H1 (cell line): ENCODE measurements around the gene KIF26B. TPM values are rescaled to one million over a fixed set of nuclear protein-coding genes. Genes with fewer than 3 reads are reported as not detected.
"Not testable (repeated sequence)": the region's sequence is repeated elsewhere in the genome, so short reads cannot be mapped to it uniquely, and the experiment has no call there.

Experiments used
- CTCF ChIA-PET: fragments of 300-600 bp; sonication (Branson Sonifier 250); formaldehyde crosslinking; loops from one replicate; lab custom pipeline; 2021; ENCODE audit not compliant: partially characterized antibody; lab: Charles Lee
- POLR2A ChIA-PET: fragments of 300-600 bp; sonication (Branson Sonifier 250); formaldehyde crosslinking; loops from one replicate; lab custom pipeline; 2021; ENCODE audit warnings: inconsistent platforms; ENCODE audit not compliant: partially characterized antibody; lab: Charles Lee
- DNase-seq, 2 experiments: peaks; one replicate each; pipeline versions ENCODE4 v3.0.0 to v3.0.0-alpha.2; 2010 to 2022; ENCODE audit warnings: low spot score in 2 of 2, low read depth in 1 of 2, mixed read lengths in 1 of 2
- FAIRE-seq: peaks from 2 replicates; lab custom pipeline; 2011; peaks lifted over from hg19 to GRCh38; lab: Jason Lieb, UNC
- H2AFZ ChIP-seq: 2 replicates; pipeline ENCODE4 v1.8.1; 2012; ENCODE audit warnings: low read length, inconsistent platforms
- H2AK5ac ChIP-seq: 2 replicates; pipeline ENCODE4 v1.6.1; 2013; ENCODE audit warnings: low read depth, low read length
- H2BK120ac ChIP-seq: replicated peaks from 2 replicates; pipeline ENCODE3; 2013; ENCODE audit warnings: low read depth, low read length, inconsistent platforms
- H2BK12ac ChIP-seq: 2 replicates; pipeline ENCODE4 v1.6.1; 2013; ENCODE audit warnings: low read depth, low read length
- H2BK15ac ChIP-seq: 2 replicates; pipeline ENCODE4 v1.6.1; 2013; ENCODE audit warnings: low read length
- H2BK20ac ChIP-seq: 2 replicates; pipeline ENCODE4 v1.6.1; 2013; ENCODE audit warnings: low read length
- H2BK5ac ChIP-seq: 2 replicates; pipeline ENCODE4 v1.6.1; 2013; ENCODE audit warnings: low read depth, low read length
- H3K14ac ChIP-seq: 2 replicates; pipeline ENCODE4 v1.6.1; 2013; ENCODE audit warnings: inconsistent platforms; ENCODE audit not compliant: insufficient read length
- H3K18ac ChIP-seq: 2 replicates; pipeline ENCODE4 v1.6.1; 2013; ENCODE audit warnings: low read length; ENCODE audit errors: extremely low read depth
- H3K23ac ChIP-seq: 2 replicates; pipeline ENCODE4 v1.6.1; 2013; ENCODE audit warnings: inconsistent platforms; ENCODE audit not compliant: insufficient read length
- H3K23me2 ChIP-seq: 2 replicates; pipeline ENCODE4 v1.6.1; 2013; ENCODE audit warnings: low read depth, low read length
- H3K27ac ChIP-seq: 2 replicates; pipeline ENCODE4 v1.6.1; 2011; ENCODE audit warnings: low read depth, low read length, inconsistent platforms
- H3K27me3 ChIP-seq, 4 experiments: replicated peaks in 1 of 4; 1 replicate in 1 of 4; 2 replicates in 3 of 4; pipeline versions ENCODE4 v1.6.1 to v1.8.1; 2011 to 2013; ENCODE audit warnings: low read length in 3 of 4, mild to moderate bottlenecking in 3 of 4, inconsistent platforms in 2 of 4, mixed read lengths in 2 of 4, moderate library complexity in 1 of 4; ENCODE audit not compliant: control insufficient read depth in 3 of 4, insufficient read depth in 3 of 4; ENCODE audit errors: extremely low read depth in 1 of 4
- H3K36me3 ChIP-seq, 4 experiments: 2 replicates each; pipeline versions ENCODE4 v1.6.1 to v1.8.1; 2011 to 2013; ENCODE audit warnings: mild to moderate bottlenecking in 4 of 4, low read length in 3 of 4, moderate library complexity in 2 of 4, control low read depth in 1 of 4, inconsistent platforms in 1 of 4; ENCODE audit not compliant: insufficient read depth in 4 of 4, control insufficient read depth in 2 of 4
- H3K4ac ChIP-seq: replicated peaks from 2 replicates; pipeline ENCODE3; 2013; ENCODE audit warnings: low read length, low read depth, mixed read lengths, inconsistent platforms; ENCODE audit not compliant: insufficient read length
- H3K4me1 ChIP-seq, 4 experiments: replicated peaks in 1 of 4; 1 replicate in 1 of 4; 2 replicates in 3 of 4; pipeline versions ENCODE4 v1.6.1 to v1.8.1; 2011 to 2013; ENCODE audit warnings: low read length in 3 of 4, inconsistent platforms in 2 of 4, mixed read lengths in 1 of 4; ENCODE audit not compliant: insufficient read depth in 4 of 4, control insufficient read depth in 3 of 4
- H3K4me2 ChIP-seq, 2 experiments: 2 replicates each; pipeline versions ENCODE4 v1.6.1 to v1.8.1; 2011 to 2013; ENCODE audit warnings: low read depth in 2 of 2, low read length in 2 of 2, control low read depth in 1 of 2, inconsistent platforms in 1 of 2, mild to moderate bottlenecking in 1 of 2; ENCODE audit not compliant: insufficient read depth in 1 of 2
- H3K4me3 ChIP-seq, 4 experiments: fragments of 200-600, 300-600 bp in 1 of 4; sonication (generic), shearing (Covaris generic), sonication (Bioruptor Twin) in 1 of 4; 2 replicates each; pipeline versions ENCODE4 v1.5.1 to v1.8.1; 2011 to 2016; ENCODE audit warnings: low read length in 4 of 4, low read depth in 3 of 4, control low read depth in 2 of 4, inconsistent platforms in 2 of 4, mild to moderate bottlenecking in 2 of 4, mixed read lengths in 1 of 4, moderate library complexity in 1 of 4; ENCODE audit not compliant: insufficient read depth in 2 of 4; ENCODE audit errors: extremely low read depth in 1 of 4
- H3K56ac ChIP-seq: replicated peaks from 2 replicates; pipeline ENCODE3; 2013; ENCODE audit warnings: low read depth, mild to moderate bottlenecking, mixed read lengths, low read length, inconsistent platforms; ENCODE audit not compliant: insufficient read length
- H3K79me1 ChIP-seq: 2 replicates; pipeline ENCODE4 v1.6.1; 2013; ENCODE audit warnings: low read depth, low read length, control low read depth
- H3K79me2 ChIP-seq, 2 experiments: 2 replicates each; pipeline versions ENCODE4 v1.6.1 to v1.8.1; 2012 to 2013; ENCODE audit warnings: low read length in 2 of 2, mild to moderate bottlenecking in 2 of 2, inconsistent platforms in 1 of 2; ENCODE audit not compliant: insufficient read depth in 2 of 2, control insufficient read depth in 1 of 2
- H3K9ac ChIP-seq, 4 experiments: replicated peaks in 1 of 4; 1 replicate in 1 of 4; 2 replicates in 3 of 4; pipeline versions ENCODE4 v1.6.1 to v1.8.1; 2011 to 2013; ENCODE audit warnings: low read depth in 3 of 4, low read length in 3 of 4, control low read depth in 2 of 4, mild to moderate bottlenecking in 2 of 4, moderate library complexity in 2 of 4, inconsistent platforms in 1 of 4; ENCODE audit errors: extremely low read depth in 1 of 4
- H3K9me3 ChIP-seq, 2 experiments: 2 replicates each; pipeline versions ENCODE4 v1.6.1 to v1.8.1; 2012 to 2013; ENCODE audit warnings: mild to moderate bottlenecking in 2 of 2, moderate library complexity in 2 of 2, control low read depth in 1 of 2, inconsistent platforms in 1 of 2, low read depth in 1 of 2, low read length in 1 of 2, mixed read lengths in 1 of 2; ENCODE audit not compliant: insufficient read depth in 2 of 2
- H4K20me1 ChIP-seq, 2 experiments: replicated peaks in 1 of 2; 2 replicates each; pipeline versions ENCODE3 to v1.8.1; 2011 to 2013; ENCODE audit warnings: inconsistent platforms in 2 of 2, low read length in 2 of 2, mild to moderate bottlenecking in 1 of 2; ENCODE audit not compliant: insufficient read depth in 2 of 2, control insufficient read depth in 1 of 2
- H4K5ac ChIP-seq: 2 replicates; pipeline ENCODE4 v1.6.1; 2013; ENCODE audit warnings: low read length, low read depth, mixed read lengths, inconsistent platforms; ENCODE audit not compliant: insufficient read length
- H4K8ac ChIP-seq: 2 replicates; pipeline ENCODE4 v1.8.0; 2013; ENCODE audit warnings: mild to moderate bottlenecking, moderate library complexity, low read length, inconsistent platforms; ENCODE audit not compliant: insufficient read depth; ENCODE audit errors: extremely low read depth
- H4K91ac ChIP-seq: replicated peaks from 2 replicates; pipeline ENCODE3; 2013; ENCODE audit warnings: low read length, mixed read lengths, inconsistent platforms; ENCODE audit not compliant: insufficient read length
- WGBS, 2 experiments: shearing (Covaris generic) in 1 of 2; methylation state at CpG; one replicate each; pipeline versions ENCODE4 v1.1.6 to v1.1.7; 2013 to 2015; ENCODE audit warnings: low lambda C conversion rate in 2 of 2, mixed read lengths in 2 of 2, inconsistent platforms in 1 of 2, low coverage in 1 of 2, missing lambda C conversion rate in 1 of 2; ENCODE audit not compliant: insufficient replicate concordance in 2 of 2, insufficient coverage in 1 of 2, insufficient read length in 1 of 2; ENCODE audit errors: extremely low coverage in 1 of 2, missing lambda C conversion rate in 1 of 2; 5-methylcytosine and 5-hydroxymethylcytosine counted together
- polyA plus RNA-seq, 7 experiments: library from polyadenylated mRNA; depleted of rRNA in 3 of 7; stranded (reverse) in 5 of 7; unstranded in 2 of 7; fragments of >200 nt in 5 of 7; fragments of 200-250 nt in 2 of 7; gene quantifications; 1 replicate in 5 of 7; 2 replicates in 1 of 7; 4 replicates in 1 of 7; pipeline versions ENCODE4 v1.2.1 to v1.2.3, GENCODE V29; 2011 to 2013; ENCODE audit warnings: missing spikeins in 2 of 7, mixed read lengths in 2 of 7
- total RNA-seq: library from RNA; stranded (reverse); fragmentation: NEBNext Ultra II Directional; extraction: Animal tissue kit (Norgen Biotek cat#: 25700); gene quantifications from 2 replicates; pipeline ENCODE4 v1.2.1, GENCODE V29; 2021

Gene KIF26B
- total and polyA plus RNA-seq, 2 of the 8 experiments (the other 6 are each of a cell fraction or from before 2014, with no cell fraction given), result 0.06 to 0.28 TPM

GRCh38 chr1:245355851-245356630, 201.3 kb downstream of the KIF26B start:
- not testable (repeated sequence) for H3K23ac ChIP-seq, H4K5ac ChIP-seq, H2AK5ac ChIP-seq, H2BK15ac ChIP-seq, H2BK20ac ChIP-seq, H3K36me3 ChIP-seq, H2BK12ac ChIP-seq, FAIRE-seq, H3K23me2 ChIP-seq, H3K4ac ChIP-seq, H3K4me2 ChIP-seq, H2AFZ ChIP-seq, H2BK5ac ChIP-seq, H2BK120ac ChIP-seq, H3K27ac ChIP-seq, H3K14ac ChIP-seq, H3K79me1 ChIP-seq, H3K56ac ChIP-seq, H3K27me3 ChIP-seq, H3K9ac ChIP-seq, DNase-seq, H3K18ac ChIP-seq, H3K9me3 ChIP-seq, H4K8ac ChIP-seq, H4K20me1 ChIP-seq, H3K4me3 ChIP-seq, H3K79me2 ChIP-seq, H4K91ac ChIP-seq, H3K4me1 ChIP-seq
- CTCF ChIA-PET, result interaction anchor here (1.0 to 1.2 kb wide), 3 partner anchors 11 to 203 kb away, joined by 3 to 4 read pairs (median 3); no protein-coding TSS in a partner anchor
- 84% methylated on average over 14 of the region's 14 CpGs; no CpG with 5 or more reads in 1 of the 2 experiments for WGBS, 2 experiments
- POLR2A ChIA-PET, result interaction anchor here (0.7 kb wide), 1 partner anchor 22 kb away, joined by 3 read pairs; no protein-coding TSS in a partner anchor
